Lower lobe of right lung (tissue), 2 donors: ENCODE results near the gene TMEM217. TPM values are rescaled to one million over a fixed set of nuclear protein-coding genes. Genes with fewer than 3 reads are reported as not detected.
A peak's percentile ranks its signal among the peaks of the same experiment; 100 is the strongest.

Experiments
- ATAC-seq, 2 donors: fragments of 200-7000 bp; cut with Tn5 transposase; one replicate each; pipeline ENCODE4 v1.9.1; 2020 to 2022; ENCODE audit warnings: mild to moderate bottlenecking in 2 of 2, moderate library complexity in 2 of 2
- DNase-seq: peaks from one replicate; pipeline ENCODE4 v3.0.0-alpha.2; 2020
- H3K27ac ChIP-seq: fragments of 200-600 bp; one replicate; pipeline ENCODE4 v1.8.0; 2022
- H3K27me3 ChIP-seq: fragments of 200-600 bp; one replicate; pipeline ENCODE4 v1.8.0; 2022; ENCODE audit warnings: low read depth
- H3K36me3 ChIP-seq: fragments of 200-600 bp; one replicate; pipeline ENCODE4 v1.8.0; 2022; ENCODE audit warnings: mild to moderate bottlenecking
- H3K4me1 ChIP-seq: fragments of 200-600 bp; one replicate; pipeline ENCODE4 v1.8.0; 2022
- H3K4me3 ChIP-seq: fragments of 200-600 bp; one replicate; pipeline ENCODE4 v1.8.0; 2022; ENCODE audit warnings: mild to moderate bottlenecking
- H3K9me3 ChIP-seq: fragments of 200-600 bp; one replicate; pipeline ENCODE4 v1.8.0; 2022
- intact Hi-C: fragments of 100-400 bp; cut with DNase I; formaldehyde crosslinking; loops from one replicate; pipeline ENCODE4 v1.11.0; 2022
- total RNA-seq: library from RNA; stranded (reverse); fragmentation: NEBNext Ultra II Directional; extraction: Animal tissue kit (Norgen Biotek cat#: 25700); gene quantifications from one replicate; pipeline ENCODE4 v1.2.1, GENCODE V29; 2021
- TF ChIP-seq, protein P1 (sequence below): fragments of 200-600 bp; IDR thresholded peaks from one replicate; pipeline ENCODE4 v1.8.0; 2022; ENCODE audit warnings: antibody characterized with exemption, mild to moderate bottlenecking
- donor health status: DM: no; HTN: yes; CAD: no; lungs with severe emphysema.

The TMEM217 gene
- total RNA-seq, 1 donor from 2014 or later, result 1.1 TPM

DNA sequence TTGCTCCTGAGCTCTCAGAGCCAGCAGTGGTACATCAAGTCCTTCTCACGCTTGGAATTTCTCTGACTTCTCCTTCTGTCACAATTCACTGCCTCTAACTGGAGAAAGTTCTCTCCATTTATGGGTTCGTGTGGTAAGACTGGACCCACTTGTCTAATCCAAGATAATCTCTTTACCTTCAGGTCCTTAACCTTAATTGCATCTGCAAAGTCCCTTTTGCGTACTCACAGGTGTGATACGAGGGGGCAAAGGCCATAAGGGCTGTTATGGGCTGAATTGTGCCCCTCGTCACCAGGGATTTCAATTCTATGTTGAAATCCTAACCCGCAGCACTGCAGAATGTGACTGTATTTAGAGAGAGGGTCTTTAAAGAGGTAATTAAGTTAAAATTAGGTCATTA lies 27.8 kb downstream of the TMEM217 start:
- Histone ChIP-seq H3K36me3 (no peaks in the 10 kb centered on the region), H3K27ac (no peak overlapping the region), H3K4me1 (no peaks in the 10 kb centered on the region), H3K27me3 (no peaks in the 10 kb centered on the region), H3K9me3 (no peaks in the 10 kb centered on the region), H3K4me3 (no peak overlapping the region)
- intact Hi-C loops, result no loop called here
- DNase-seq (no peak), ATAC-seq (no peak)
- TF ChIP-seq, protein P1, sequence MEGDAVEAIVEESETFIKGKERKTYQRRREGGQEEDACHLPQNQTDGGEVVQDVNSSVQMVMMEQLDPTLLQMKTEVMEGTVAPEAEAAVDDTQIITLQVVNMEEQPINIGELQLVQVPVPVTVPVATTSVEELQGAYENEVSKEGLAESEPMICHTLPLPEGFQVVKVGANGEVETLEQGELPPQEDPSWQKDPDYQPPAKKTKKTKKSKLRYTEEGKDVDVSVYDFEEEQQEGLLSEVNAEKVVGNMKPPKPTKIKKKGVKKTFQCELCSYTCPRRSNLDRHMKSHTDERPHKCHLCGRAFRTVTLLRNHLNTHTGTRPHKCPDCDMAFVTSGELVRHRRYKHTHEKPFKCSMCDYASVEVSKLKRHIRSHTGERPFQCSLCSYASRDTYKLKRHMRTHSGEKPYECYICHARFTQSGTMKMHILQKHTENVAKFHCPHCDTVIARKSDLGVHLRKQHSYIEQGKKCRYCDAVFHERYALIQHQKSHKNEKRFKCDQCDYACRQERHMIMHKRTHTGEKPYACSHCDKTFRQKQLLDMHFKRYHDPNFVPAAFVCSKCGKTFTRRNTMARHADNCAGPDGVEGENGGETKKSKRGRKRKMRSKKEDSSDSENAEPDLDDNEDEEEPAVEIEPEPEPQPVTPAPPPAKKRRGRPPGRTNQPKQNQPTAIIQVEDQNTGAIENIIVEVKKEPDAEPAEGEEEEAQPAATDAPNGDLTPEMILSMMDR, result no peak

DNA sequence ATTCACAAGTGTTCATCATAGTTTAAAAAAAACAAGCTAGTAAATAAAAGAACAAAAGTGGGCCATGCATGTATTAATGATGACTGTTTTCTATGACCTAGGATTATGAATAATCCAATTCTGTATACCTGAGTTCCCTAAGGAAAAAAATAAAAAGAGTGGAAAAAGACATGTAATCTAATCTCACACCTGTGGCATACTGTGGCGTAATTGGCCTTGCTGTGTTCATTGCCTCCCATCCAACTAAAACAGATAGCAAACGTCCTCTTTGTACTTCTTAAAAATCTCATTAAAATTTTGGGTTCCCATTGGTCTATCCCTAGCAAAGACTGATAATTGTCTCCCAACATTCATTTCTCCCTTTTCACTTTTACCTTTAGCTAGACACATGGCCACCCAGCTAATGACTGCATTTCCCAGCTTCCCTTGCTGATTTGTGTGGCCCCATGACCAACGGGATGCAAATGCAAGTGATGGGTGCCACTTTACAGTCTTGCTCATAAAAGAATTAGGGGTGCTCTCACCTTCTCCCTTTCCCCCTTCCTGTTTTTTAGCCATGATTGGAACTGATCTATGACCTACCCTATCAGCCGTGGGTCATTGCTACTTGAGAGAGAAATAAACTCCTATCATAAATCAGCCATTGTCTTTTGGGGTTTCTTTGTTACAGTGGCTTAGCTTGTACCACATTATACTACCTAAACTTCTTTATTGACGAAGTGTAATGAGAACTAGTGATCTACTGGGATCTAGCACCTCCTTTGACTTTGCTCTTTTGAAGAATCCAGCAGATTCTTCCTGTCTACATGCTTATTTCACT lies 32.4 kb downstream of the TMEM217 start:
- Histone ChIP-seq H3K4me3 (no peak overlapping the region), H3K27me3 (no peaks in the 10 kb centered on the region), H3K4me1 (peaks cover 21% of the 10 kb centered on the region), H3K36me3 (no peaks in the 10 kb centered on the region), H3K9me3 (no peaks in the 10 kb centered on the region), H3K27ac (no peak overlapping the region)
- ATAC-seq (no peak), DNase-seq (no peak)
- TF ChIP-seq, protein P1, result no peak
- intact Hi-C loops, result no loop called here

DNA sequence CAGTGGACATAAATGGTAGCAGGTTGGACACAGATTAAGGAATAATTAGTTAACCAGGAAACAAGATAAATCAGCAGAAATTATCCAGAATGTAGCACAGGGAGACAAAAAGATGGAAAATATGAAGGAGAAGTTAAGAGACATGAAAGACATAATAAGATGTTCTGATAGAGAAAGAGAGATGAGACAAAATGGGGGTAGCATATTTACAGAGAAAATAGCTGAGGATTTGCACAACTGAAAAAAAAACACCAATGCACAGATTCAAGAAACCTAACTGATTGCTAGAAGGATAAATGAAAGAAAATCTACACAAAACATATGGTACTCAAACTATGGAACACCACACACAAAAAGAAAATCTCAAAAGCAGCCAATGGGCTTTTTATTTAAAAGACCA lies 35.0 kb downstream of the TMEM217 start:
- peak overlapping the region; percentile 76 for H3K4me3 ChIP-seq
- peaks cover 21% of the 10 kb centered on the region for H3K4me1 ChIP-seq
- no peaks in the 10 kb centered on the region for H3K36me3 ChIP-seq
- TF ChIP-seq, protein P1, result no peak
- no peaks in the 10 kb centered on the region for H3K27me3 ChIP-seq
- no peaks in the 10 kb centered on the region for H3K9me3 ChIP-seq
- intact Hi-C loops, result no loop called here
- no peak overlapping the region for H3K27ac ChIP-seq
- ATAC-seq (no peak), DNase-seq (no peak)

DNA sequence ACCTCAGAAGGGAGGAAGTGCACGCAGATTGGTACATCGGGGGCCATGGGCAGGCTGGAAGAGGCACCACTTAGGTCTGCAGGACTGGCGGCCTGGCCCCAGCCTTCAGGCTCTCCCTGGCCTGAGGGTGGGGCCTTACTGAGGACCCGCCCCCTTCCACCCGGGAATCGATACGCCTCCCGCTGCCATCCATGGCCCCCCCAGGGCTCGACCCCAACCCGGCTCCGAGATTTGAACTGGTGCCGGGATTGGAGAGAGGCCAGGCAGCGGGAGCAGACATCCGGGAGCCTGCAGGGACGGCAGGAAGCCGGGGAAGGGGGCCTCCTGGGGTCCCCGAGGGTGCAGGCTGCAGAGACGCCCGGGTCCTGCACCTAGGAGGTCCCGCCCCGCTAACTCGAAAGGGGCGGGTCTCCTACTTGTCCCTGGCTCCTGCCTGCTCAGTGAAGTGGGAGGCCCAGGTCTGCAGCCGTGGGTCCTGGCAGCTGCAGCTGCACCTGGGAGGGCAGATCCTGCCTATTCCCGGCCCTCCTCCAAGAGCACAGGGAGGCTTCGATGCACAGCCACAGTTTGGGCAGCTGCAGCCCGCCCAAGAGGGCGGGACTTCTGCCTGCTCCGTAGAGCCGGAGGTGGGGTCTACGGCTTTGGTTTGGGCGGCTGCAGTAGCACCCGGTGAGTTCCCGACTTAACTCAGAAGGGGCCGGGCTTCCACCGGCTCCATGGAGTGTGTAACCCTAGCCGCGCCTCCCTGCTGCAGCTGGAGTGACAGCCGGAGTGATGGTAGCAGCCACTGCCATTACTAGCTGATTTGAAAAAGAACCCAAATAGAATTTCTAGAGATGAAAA lies 35.6 kb downstream of the TMEM217 start:
- H3K4me3 ChIP-seq, result peak overlapping the region; percentile 76
- DNase-seq, result peak; percentile 91
- TF ChIP-seq, protein P1, result no peak
- intact Hi-C loops, result no loop called here
- no peaks in the 10 kb centered on the region for H3K36me3 ChIP-seq
- peak; percentile 96 to 97 for ATAC-seq
- peaks cover 21% of the 10 kb centered on the region for H3K4me1 ChIP-seq
- H3K27ac ChIP-seq, result peak overlapping the region; percentile 56
- H3K27me3 ChIP-seq, result no peaks in the 10 kb centered on the region
- no peaks in the 10 kb centered on the region for H3K9me3 ChIP-seq

DNA sequence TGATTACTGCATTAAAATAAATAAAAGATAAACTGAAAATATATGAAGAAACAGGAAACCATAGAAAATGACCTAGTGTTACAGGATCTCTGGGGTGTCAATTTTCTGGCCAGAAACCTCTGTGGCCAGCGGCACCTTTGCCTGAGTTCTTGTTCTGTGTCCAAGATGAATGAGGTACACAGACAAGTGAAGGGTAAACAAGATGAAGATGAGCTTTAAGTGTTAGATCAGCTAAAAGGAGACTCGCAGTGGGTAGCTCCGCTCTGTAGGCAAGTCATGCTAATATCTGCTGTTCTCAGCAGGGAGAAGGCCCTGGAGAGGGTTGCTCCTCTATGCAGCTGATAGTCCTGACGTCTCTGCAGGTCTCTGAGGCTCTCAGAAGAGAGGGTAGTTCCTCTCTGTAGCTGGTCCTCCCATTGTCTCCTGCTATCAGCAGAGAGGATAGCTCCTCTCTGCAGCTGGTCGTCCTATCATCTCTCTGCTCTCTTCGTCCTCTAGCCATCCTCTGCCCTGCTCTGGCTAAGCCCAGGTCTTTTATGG lies 36.3 kb downstream of the TMEM217 start:
- Histone ChIP-seq H3K4me3 (peak overlapping the region; percentile 76), H3K36me3 (no peaks in the 10 kb centered on the region), H3K27ac (peak overlapping the region; percentile 56), H3K27me3 (no peaks in the 10 kb centered on the region), H3K9me3 (no peaks in the 10 kb centered on the region), H3K4me1 (peaks cover 21% of the 10 kb centered on the region)
- intact Hi-C loops, result no loop called here
- TF ChIP-seq, protein P1, result no peak
- DNase-seq (no peak), ATAC-seq (no peak)
